ENCODE measurements around the gene TSPAN31.

DNA sequence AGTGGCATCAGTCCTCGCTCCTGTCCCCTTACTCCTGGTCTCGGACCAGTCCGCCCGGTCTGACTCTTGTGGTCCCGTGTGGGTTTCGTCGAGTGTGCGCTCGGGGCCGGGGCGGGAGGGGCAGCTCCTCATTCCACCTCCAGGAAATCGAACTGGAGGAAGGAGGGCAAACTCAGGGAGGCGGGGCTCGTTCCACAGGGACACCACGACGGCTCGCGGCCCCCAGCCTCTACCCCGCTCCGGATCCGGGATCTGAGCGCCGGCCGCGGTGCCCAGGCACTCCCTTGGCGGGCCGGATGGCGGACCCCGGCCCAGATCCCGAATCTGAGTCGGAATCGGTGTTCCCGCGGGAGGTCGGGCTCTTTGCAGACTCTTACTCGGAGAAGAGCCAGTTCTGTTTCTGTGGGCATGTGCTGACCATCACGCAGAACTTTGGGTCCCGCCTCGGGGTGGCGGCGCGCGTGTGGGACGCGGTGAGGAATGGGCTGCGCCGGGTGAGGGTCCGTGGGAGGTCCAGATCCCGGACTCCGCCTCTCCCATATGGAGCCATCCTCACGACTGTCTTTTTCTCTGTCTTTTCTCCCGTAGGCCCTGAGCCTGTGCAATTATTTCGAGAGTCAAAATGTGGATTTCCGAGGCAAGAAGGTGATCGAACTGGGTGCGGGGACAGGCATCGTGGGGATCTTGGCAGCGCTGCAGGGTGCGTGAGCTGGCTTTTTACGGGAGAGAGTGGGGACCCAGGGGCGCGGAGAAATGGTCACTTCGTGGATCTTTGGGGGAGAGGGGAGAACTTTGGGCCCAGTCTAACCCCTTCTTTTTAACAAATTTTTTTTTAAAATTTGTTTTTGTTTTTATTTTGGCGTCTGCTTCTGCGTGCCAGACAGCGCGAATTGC is 27.8 kb downstream of the TSPAN31 start, which contains the start of gene EEF1AKMT3:
- TF ChIP-seq POLR2AphosphoS5 (IDR thresholded peaks at IDR 0.05; ENCODE audit: borderline replicate concordance, low read depth, low read length): no peak
- TF ChIP-seq EZH2 (IDR thresholded peaks at IDR 0.05): no peak
- TF ChIP-seq FOXP2 (optimal IDR thresholded peaks at IDR 0.05; ENCODE audit: control extremely low read depth, extremely low read length, insufficient read depth): no peak
